ENCODE data around the gene RHEB.

RHEB gene

DNA sequence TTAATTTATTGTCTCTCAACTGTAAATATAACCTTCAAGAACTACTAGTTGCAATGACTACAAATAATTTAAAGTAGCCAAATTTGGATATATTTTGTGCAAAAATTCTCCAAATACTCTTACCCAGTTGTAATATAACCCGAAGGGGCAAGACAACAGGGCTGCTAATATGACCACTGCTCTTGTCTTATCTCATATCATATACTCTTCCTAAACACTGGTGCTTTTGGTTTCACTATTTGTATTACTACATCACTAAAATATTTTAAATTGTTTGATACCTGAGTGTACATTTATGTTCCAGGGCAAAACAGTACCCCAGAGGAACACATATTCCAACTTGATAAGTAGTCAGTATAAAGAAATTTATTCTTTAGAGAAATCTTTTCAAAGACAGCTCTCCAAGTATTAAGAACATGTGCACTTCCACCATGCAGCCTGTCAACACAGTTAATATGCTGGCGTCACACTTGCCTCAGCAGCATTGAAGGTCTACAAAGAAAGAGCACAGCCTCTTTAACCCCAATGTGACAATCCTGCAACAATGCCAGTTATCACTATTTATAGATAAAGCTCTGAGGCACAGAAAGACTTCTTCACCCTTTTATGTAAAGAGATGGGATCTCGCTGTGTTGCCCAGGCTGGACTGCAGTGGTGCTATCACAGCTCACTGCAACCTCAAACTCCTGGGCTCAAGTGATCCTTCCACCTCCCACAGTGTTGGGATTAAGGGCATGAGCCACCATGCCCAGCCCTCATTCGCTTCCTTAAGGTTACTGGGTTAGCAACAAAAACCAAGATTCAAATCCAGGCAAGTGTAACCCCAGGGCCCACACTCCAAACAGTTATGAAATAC, 37.8 kb downstream of the RHEB start:
- H3K9me3 ChIP-seq = no peaks in the 10 kb centered on the region
- H3K27me3 ChIP-seq = no peaks in the 10 kb centered on the region
- TF ChIP-seq, protein P1, sequence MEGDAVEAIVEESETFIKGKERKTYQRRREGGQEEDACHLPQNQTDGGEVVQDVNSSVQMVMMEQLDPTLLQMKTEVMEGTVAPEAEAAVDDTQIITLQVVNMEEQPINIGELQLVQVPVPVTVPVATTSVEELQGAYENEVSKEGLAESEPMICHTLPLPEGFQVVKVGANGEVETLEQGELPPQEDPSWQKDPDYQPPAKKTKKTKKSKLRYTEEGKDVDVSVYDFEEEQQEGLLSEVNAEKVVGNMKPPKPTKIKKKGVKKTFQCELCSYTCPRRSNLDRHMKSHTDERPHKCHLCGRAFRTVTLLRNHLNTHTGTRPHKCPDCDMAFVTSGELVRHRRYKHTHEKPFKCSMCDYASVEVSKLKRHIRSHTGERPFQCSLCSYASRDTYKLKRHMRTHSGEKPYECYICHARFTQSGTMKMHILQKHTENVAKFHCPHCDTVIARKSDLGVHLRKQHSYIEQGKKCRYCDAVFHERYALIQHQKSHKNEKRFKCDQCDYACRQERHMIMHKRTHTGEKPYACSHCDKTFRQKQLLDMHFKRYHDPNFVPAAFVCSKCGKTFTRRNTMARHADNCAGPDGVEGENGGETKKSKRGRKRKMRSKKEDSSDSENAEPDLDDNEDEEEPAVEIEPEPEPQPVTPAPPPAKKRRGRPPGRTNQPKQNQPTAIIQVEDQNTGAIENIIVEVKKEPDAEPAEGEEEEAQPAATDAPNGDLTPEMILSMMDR (IDR thresholded peaks at IDR 0.05; ENCODE audit: low read depth, low read length) = no peak
- no peak for DNase-seq
- peaks cover 7% of the 10 kb centered on the region for H3K4me1 ChIP-seq
- H3K36me3 ChIP-seq = peaks cover 62% of the 10 kb centered on the region
- no peak overlapping the region for H3K4me3 ChIP-seq (ENCODE audit: low read depth, low read length)

DNA sequence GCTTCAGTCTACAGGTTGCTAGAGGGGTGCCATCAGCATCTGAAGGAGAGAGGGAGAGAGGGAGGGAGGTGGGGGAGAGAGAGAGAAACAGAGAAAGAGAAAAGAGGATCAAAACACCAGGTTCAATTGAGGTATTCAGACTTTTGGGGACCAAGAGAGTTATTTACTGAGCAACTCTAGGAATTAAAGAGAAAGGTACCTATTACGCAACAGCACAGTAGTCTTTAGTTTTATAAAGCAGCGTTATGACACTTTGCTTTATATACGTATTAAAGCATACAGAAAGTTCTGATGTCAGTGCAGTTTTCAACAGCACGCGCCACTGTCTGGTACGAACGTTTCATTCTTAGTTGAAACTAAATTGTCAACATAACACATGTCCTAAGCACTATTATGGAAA, 41.8 kb downstream of the RHEB start:
- no peak overlapping the region for H3K4me3 ChIP-seq (ENCODE audit: low read depth, low read length)
- H3K4me1 ChIP-seq = peaks cover 16% of the 10 kb centered on the region
- H3K27me3 ChIP-seq = no peaks in the 10 kb centered on the region
- TF ChIP-seq, protein P1 (IDR thresholded peaks at IDR 0.05; ENCODE audit: low read depth, low read length) = no peak
- H3K36me3 ChIP-seq = peaks cover 44% of the 10 kb centered on the region
- DNase-seq = no peak
- no peaks in the 10 kb centered on the region for H3K9me3 ChIP-seq

DNA sequence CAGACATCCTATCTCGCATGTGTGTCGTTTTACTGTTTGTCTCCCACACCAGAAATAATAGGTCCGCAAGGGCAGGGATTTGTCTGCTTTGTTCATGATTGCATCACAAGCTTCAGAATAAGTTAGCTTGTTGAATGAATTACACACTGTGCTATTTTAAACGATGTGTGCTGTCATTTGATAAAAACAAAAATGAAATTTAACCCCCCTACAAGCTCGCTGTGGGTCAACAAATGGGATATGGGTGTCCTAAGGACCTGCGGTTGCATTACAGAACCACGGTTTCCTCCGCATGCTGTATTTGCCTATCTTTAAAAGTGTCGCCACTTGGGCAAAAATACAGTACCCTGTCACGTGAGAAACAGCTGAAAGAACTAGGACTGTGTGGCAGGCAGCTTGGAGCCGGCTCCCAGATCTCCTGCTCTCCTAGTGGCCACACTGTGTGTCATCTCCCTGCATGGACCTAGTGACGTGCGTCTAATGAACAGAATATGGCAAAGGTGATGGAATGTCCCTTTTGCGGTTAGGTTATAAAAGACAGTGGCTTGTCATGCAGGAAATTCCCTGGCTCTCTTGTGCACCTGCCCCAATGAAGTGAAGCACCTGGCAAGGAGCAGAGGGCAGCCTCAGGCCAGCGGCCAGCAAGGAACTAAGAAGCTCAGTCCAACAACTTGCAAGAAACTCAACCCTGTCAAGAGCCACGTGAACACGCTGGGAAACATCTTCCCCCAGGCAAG, 46.9 kb downstream of the RHEB start:
- peaks cover 16% of the 10 kb centered on the region for H3K4me1 ChIP-seq
- TF ChIP-seq, protein P1 (IDR thresholded peaks at IDR 0.05; ENCODE audit: low read depth, low read length) = no peak
- H3K9me3 ChIP-seq = no peaks in the 10 kb centered on the region
- peaks cover 69% of the 10 kb centered on the region for H3K36me3 ChIP-seq
- DNase-seq = no peak
- no peak overlapping the region for H3K4me3 ChIP-seq (ENCODE audit: low read depth, low read length)
- no peaks in the 10 kb centered on the region for H3K27me3 ChIP-seq

- H3K4me1 ChIP-seq = no peaks in the 10 kb centered on the region
- TF ChIP-seq, protein P1 (IDR thresholded peaks at IDR 0.05; ENCODE audit: low read depth, low read length) = no peak
- H3K27me3 ChIP-seq = no peaks in the 10 kb centered on the region
- H3K36me3 ChIP-seq = peaks cover 78% of the 10 kb centered on the region
- DNase-seq = no peak
- H3K9me3 ChIP-seq = no peaks in the 10 kb centered on the region
- H3K4me3 ChIP-seq (ENCODE audit: low read depth, low read length) = no peak overlapping the region
Measured at GRCh38 chr7:151470711-151471110, 49.0 kb downstream of the RHEB start.

DNA sequence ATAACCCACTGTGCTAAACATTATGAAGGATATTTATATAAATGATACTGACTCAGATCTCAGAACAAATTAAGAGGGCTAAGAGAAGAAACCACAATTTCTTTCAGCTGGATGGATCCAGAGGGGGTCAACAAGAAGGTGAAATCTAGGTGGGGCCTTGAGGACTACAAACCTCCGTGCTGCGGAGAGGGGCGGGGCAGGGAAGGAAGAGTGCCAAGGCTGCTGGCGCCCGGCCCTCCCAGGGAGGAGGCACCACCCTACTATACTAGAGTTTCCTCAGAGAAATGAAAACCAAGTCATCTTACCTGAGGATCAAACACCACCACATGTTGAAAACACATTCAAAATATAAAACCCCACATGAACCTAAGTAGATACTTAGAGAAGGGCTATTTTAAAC, 50.4 kb downstream of the RHEB start:
- Histone ChIP-seq H3K36me3 (peaks cover 81% of the 10 kb centered on the region), H3K4me1 (no peaks in the 10 kb centered on the region), H3K27me3 (no peaks in the 10 kb centered on the region), H3K4me3 (ENCODE audit: low read depth, low read length) (no peak overlapping the region), H3K9me3 (no peaks in the 10 kb centered on the region)
- TF ChIP-seq, protein P1 (IDR thresholded peaks at IDR 0.05; ENCODE audit: low read depth, low read length) = no peak
- DNase-seq = no peak
